Liver (tissue), 3 donors: ENCODE data around the gene TIGIT.

Source experiments
- GABPA ChIP-seq, 2 donors: IDR thresholded peaks in 1 of 2; conservative IDR thresholded peaks in 1 of 2; 2 replicates each; pipeline ENCODE4 v1.6.1; 2016; ENCODE audit warnings: antibody characterized with exemption in 2 of 2, mild to moderate bottlenecking in 1 of 2, moderate library complexity in 1 of 2
- HNF4A ChIP-seq, 2 donors: conservative IDR thresholded peaks; 2 replicates each; pipeline ENCODE4 v1.6.1; 2016; ENCODE audit warnings: antibody characterized with exemption in 2 of 2, mild to moderate bottlenecking in 2 of 2
- JUND ChIP-seq, 2 donors: IDR thresholded peaks; 2 replicates each; pipeline ENCODE4 v1.6.1; 2016; ENCODE audit warnings: antibody characterized with exemption in 2 of 2
- RAD21 ChIP-seq, 2 donors: IDR thresholded peaks; 2 replicates each; pipeline ENCODE4 v1.6.1; 2016; ENCODE audit warnings: antibody characterized with exemption in 2 of 2, mild to moderate bottlenecking in 2 of 2
- RXRA ChIP-seq, 2 donors: IDR thresholded peaks; 2 replicates each; pipeline ENCODE4 v1.6.1; 2017 to 2018; ENCODE audit warnings: antibody characterized with exemption in 2 of 2, mild to moderate bottlenecking in 1 of 2
- SP1 ChIP-seq: IDR thresholded peaks from 2 replicates; pipeline ENCODE4 v1.6.1; 2018; ENCODE audit warnings: antibody characterized with exemption, mild to moderate bottlenecking
- TAF1 ChIP-seq: conservative IDR thresholded peaks from 2 replicates; pipeline ENCODE4 v1.6.1; 2016; ENCODE audit warnings: antibody characterized with exemption, mild to moderate bottlenecking
- YY1 ChIP-seq: IDR thresholded peaks from 2 replicates; pipeline ENCODE4 v1.6.1; 2016; ENCODE audit warnings: antibody characterized with exemption, mild to moderate bottlenecking
- TF ChIP-seq, protein P1 (sequence below): fragments of 150-350 bp; IDR thresholded peaks from 2 replicates; pipeline ENCODE4 v1.5.1; 2017; ENCODE audit warnings: improper control_type of control experiment, low read depth, low read length; ENCODE audit not compliant: missing input control
- TF ChIP-seq, protein P2 (sequence below): IDR thresholded peaks from 2 replicates; pipeline ENCODE4 v1.6.1; 2016; ENCODE audit warnings: antibody characterized with exemption
- TF ChIP-seq, protein P3 (sequence below): IDR thresholded peaks from 2 replicates; pipeline ENCODE4 v1.6.1; 2016; ENCODE audit warnings: antibody characterized with exemption
- TF ChIP-seq, protein P4 (sequence below): IDR thresholded peaks from 2 replicates; pipeline ENCODE4 v1.6.1; 2016; ENCODE audit warnings: antibody characterized with exemption, mild to moderate bottlenecking
- TF ChIP-seq, protein P5 (sequence below): IDR thresholded peaks from 2 replicates; pipeline ENCODE4 v1.6.1; 2016; ENCODE audit warnings: antibody characterized with exemption
- donor health status: healthy.
- donor health status: healthy.

DNA sequence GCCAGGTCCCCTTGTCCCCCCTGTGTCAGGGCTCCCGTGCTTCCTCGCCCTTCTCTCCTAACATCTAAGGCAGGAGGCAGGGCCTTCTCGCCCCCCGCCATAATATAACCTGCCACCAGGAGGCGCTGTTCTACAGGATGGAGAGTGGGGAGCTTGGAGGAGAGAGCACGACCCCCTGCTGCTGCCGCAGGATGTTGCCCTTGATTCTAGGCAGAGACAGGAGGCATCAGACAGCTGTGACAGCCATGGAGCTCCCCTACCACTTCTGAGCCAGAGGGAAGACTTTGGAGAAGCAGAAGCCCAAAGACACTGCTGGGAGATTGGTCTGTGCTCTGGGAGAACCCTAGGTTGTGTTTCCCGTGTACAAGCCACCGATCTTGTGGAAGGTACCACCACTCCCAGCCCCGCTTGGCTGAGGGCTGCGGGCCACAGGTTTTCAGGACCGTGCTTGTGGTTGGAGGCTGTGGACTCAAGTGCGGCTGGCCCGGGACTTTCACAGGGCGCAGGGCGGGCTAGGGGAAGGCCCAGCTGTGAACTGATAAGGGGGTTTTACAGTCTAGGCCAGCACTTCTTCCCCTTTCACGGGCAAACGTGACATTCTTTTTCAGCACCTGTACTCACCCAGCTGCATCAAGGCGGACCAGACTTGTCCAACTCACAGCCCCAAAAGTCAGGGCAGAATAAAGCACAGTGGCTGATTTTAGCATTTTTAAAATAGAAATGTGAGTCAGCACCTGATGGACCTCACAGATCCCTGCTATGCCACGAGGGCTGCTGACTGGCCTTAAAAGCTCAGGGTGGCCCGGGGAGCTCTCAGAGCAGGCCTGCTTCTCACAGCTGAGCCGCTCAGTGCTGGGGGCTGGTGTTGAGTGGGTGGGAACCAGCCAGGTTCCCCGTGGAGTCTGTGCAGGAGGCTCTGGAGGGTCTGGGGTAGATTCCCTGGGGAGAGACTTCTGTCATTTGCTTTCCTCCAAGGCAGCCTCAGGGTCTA lies 2.6 kb upstream of the TIGIT start:
- peak; percentile 64 to 78 for TF ChIP-seq RAD21 (IDR thresholded peaks at IDR 0.05)
- TF ChIP-seq, protein P1, sequence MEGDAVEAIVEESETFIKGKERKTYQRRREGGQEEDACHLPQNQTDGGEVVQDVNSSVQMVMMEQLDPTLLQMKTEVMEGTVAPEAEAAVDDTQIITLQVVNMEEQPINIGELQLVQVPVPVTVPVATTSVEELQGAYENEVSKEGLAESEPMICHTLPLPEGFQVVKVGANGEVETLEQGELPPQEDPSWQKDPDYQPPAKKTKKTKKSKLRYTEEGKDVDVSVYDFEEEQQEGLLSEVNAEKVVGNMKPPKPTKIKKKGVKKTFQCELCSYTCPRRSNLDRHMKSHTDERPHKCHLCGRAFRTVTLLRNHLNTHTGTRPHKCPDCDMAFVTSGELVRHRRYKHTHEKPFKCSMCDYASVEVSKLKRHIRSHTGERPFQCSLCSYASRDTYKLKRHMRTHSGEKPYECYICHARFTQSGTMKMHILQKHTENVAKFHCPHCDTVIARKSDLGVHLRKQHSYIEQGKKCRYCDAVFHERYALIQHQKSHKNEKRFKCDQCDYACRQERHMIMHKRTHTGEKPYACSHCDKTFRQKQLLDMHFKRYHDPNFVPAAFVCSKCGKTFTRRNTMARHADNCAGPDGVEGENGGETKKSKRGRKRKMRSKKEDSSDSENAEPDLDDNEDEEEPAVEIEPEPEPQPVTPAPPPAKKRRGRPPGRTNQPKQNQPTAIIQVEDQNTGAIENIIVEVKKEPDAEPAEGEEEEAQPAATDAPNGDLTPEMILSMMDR = peak; percentile 62
- no peak for TF ChIP-seq JUND (IDR thresholded peaks at IDR 0.05)
- TF ChIP-seq, protein P2, sequence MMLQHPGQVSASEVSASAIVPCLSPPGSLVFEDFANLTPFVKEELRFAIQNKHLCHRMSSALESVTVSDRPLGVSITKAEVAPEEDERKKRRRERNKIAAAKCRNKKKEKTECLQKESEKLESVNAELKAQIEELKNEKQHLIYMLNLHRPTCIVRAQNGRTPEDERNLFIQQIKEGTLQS = no peak
- TF ChIP-seq GABPA (IDR thresholded peaks at IDR 0.05 in 1 of 2, conservative IDR thresholded peaks at IDR 0.05 in 1 of 2) = no peak
- TF ChIP-seq TAF1 = no peak
- TF ChIP-seq, protein P3, sequence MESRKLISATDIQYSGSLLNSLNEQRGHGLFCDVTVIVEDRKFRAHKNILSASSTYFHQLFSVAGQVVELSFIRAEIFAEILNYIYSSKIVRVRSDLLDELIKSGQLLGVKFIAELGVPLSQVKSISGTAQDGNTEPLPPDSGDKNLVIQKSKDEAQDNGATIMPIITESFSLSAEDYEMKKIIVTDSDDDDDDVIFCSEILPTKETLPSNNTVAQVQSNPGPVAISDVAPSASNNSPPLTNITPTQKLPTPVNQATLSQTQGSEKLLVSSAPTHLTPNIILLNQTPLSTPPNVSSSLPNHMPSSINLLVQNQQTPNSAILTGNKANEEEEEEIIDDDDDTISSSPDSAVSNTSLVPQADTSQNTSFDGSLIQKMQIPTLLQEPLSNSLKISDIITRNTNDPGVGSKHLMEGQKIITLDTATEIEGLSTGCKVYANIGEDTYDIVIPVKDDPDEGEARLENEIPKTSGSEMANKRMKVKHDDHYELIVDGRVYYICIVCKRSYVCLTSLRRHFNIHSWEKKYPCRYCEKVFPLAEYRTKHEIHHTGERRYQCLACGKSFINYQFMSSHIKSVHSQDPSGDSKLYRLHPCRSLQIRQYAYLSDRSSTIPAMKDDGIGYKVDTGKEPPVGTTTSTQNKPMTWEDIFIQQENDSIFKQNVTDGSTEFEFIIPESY = no peak
- TF ChIP-seq HNF4A (conservative IDR thresholded peaks at IDR 0.05) = no peak
- TF ChIP-seq, protein P4, sequence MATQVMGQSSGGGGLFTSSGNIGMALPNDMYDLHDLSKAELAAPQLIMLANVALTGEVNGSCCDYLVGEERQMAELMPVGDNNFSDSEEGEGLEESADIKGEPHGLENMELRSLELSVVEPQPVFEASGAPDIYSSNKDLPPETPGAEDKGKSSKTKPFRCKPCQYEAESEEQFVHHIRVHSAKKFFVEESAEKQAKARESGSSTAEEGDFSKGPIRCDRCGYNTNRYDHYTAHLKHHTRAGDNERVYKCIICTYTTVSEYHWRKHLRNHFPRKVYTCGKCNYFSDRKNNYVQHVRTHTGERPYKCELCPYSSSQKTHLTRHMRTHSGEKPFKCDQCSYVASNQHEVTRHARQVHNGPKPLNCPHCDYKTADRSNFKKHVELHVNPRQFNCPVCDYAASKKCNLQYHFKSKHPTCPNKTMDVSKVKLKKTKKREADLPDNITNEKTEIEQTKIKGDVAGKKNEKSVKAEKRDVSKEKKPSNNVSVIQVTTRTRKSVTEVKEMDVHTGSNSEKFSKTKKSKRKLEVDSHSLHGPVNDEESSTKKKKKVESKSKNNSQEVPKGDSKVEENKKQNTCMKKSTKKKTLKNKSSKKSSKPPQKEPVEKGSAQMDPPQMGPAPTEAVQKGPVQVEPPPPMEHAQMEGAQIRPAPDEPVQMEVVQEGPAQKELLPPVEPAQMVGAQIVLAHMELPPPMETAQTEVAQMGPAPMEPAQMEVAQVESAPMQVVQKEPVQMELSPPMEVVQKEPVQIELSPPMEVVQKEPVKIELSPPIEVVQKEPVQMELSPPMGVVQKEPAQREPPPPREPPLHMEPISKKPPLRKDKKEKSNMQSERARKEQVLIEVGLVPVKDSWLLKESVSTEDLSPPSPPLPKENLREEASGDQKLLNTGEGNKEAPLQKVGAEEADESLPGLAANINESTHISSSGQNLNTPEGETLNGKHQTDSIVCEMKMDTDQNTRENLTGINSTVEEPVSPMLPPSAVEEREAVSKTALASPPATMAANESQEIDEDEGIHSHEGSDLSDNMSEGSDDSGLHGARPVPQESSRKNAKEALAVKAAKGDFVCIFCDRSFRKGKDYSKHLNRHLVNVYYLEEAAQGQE = no peak
- TF ChIP-seq SP1 = no peak
- TF ChIP-seq YY1 = no peak
- TF ChIP-seq, protein P5, sequence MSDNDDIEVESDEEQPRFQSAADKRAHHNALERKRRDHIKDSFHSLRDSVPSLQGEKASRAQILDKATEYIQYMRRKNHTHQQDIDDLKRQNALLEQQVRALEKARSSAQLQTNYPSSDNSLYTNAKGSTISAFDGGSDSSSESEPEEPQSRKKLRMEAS = no peak
- no peak for TF ChIP-seq RXRA (IDR thresholded peaks at IDR 0.05)
